ENCODE results near the gene RPH3AL. TPM values are rescaled to one million over a fixed set of nuclear protein-coding genes. Genes with fewer than 3 reads are reported as not detected.

Gene RPH3AL
- total RNA-seq, 1 donor, result 2.9 TPM

DNA sequence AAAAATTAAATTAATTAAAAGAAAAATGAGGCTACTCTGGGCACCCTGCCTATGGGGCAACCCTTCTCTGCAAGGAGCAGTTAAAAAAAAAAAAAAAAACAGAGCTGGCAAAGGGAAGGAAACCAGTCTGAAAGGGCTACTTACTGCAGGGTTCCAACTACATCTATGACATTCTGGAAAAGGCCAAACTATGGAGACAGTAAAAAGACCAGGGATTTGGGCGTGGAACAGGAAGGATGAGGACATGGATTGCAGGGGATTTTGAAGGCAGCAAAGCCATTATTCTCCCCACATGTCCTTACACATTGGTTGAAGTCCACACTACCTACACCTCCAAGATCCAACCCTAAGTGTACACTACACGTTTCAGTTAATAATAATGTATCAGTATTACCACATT lies 4.6 kb downstream of the RPH3AL start:
- TF ChIP-seq, protein P1, sequence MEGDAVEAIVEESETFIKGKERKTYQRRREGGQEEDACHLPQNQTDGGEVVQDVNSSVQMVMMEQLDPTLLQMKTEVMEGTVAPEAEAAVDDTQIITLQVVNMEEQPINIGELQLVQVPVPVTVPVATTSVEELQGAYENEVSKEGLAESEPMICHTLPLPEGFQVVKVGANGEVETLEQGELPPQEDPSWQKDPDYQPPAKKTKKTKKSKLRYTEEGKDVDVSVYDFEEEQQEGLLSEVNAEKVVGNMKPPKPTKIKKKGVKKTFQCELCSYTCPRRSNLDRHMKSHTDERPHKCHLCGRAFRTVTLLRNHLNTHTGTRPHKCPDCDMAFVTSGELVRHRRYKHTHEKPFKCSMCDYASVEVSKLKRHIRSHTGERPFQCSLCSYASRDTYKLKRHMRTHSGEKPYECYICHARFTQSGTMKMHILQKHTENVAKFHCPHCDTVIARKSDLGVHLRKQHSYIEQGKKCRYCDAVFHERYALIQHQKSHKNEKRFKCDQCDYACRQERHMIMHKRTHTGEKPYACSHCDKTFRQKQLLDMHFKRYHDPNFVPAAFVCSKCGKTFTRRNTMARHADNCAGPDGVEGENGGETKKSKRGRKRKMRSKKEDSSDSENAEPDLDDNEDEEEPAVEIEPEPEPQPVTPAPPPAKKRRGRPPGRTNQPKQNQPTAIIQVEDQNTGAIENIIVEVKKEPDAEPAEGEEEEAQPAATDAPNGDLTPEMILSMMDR (IDR thresholded peaks at IDR 0.05; ENCODE audit: extremely low read depth, low read depth, low read length), result no peak
- Histone ChIP-seq H3K79me2 (ENCODE audit: insufficient read depth, low read length) (no peaks in the 10 kb centered on the region), H3K36me3 (ENCODE audit: insufficient read depth, low read length) (no peaks in the 10 kb centered on the region), H3K4me2 (ENCODE audit: insufficient read depth, low read length) (no peak overlapping the region), H3K4me1 (ENCODE audit: insufficient read depth, low read length) (peaks cover 7% of the 10 kb centered on the region), H3K9me3 (ENCODE audit: low read depth, low read length) (no peaks in the 10 kb centered on the region), H4K20me1 (ENCODE audit: insufficient read depth, low read length) (no peaks in the 10 kb centered on the region), H3K4me3 (ENCODE audit: insufficient read depth, low read length) (no peak overlapping the region), H3K27me3 (ENCODE audit: insufficient read depth, low read length) (no peaks in the 10 kb centered on the region), H3K27ac (ENCODE audit: low read depth, low read length) (no peak overlapping the region), H2AFZ (ENCODE audit: low read length) (no peak overlapping the region)
- DNase-seq (ENCODE audit: insufficient read length, low spot score, missing footprints), result no peak

DNA sequence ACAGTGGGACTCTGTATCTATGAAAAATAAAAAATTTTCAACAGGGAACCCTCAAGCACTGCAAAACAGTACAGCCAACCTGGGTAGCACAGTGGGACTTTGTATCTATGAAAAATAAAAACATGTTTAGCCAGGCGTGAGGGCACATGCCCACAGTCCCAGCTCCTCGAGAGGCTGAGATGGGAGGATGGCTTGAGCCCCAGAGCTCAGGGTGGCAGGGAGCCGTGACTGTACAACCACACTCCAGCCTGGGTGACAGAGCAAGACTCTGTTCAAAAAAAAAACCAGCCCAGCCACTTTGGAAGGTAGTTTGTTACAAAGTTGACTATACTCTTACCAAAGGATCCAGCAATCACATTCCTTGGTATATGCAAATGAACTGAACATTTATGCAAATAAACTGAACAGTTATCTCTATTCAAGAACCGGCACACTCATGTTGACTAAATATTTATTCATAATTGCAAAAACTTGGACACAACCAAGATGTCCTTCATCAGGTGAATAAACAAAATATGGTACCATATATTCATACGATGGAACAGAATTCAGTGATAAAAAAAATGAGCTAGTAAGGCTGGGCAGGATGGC lies 5.2 kb downstream of the RPH3AL start:
- peaks cover 7% of the 10 kb centered on the region for H3K4me1 ChIP-seq (ENCODE audit: insufficient read depth, low read length)
- no peaks in the 10 kb centered on the region for H3K9me3 ChIP-seq (ENCODE audit: low read depth, low read length)
- DNase-seq (ENCODE audit: insufficient read length, low spot score, missing footprints), result peak; percentile 8
- no peak overlapping the region for H3K27ac ChIP-seq (ENCODE audit: low read depth, low read length)
- no peaks in the 10 kb centered on the region for H3K36me3 ChIP-seq (ENCODE audit: insufficient read depth, low read length)
- H3K79me2 ChIP-seq (ENCODE audit: insufficient read depth, low read length), result no peaks in the 10 kb centered on the region
- H2AFZ ChIP-seq (ENCODE audit: low read length), result no peak overlapping the region
- no peak overlapping the region for H3K4me2 ChIP-seq (ENCODE audit: insufficient read depth, low read length)
- H4K20me1 ChIP-seq (ENCODE audit: insufficient read depth, low read length), result no peaks in the 10 kb centered on the region
- TF ChIP-seq, protein P1 (IDR thresholded peaks at IDR 0.05; ENCODE audit: extremely low read depth, low read depth, low read length), result no peak
- no peak overlapping the region for H3K4me3 ChIP-seq (ENCODE audit: insufficient read depth, low read length)
- no peaks in the 10 kb centered on the region for H3K27me3 ChIP-seq (ENCODE audit: insufficient read depth, low read length)

DNA sequence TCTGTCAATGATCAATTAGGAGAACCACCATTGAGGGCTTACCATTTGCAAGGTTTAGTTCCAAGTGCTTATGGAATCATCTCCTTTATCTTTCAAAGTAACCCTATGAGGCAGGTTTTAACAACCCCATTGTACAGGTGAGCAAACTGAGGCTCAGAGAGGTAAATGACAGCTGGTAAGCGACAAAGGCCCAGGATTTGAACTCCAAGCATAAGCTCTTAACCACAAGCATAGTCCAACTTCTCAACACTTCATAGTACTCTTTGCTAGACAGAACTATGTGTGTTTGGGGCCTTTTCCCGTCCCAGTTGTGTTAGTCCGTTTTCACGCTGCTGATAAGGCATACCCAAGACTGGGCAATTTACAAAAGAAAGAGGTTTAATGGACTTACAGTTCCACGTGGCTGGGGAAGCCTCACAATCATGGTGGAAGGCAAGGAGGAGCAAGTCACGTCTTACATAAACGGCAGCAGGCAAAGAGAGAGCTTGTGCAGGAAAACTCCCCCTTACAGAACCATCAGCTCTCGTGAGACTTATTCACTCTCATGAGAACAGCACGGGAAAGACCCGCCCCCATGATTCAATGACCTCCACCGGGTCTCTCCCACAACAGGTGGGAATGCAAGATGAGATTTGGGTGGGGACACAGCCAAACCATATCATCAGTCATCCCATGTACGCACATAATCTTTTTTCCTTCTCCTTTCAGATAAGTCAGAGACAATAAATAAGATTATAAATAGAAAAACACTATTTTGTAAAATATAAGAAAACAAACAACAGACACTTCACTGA lies 6.4 kb downstream of the RPH3AL start:
- H3K36me3 ChIP-seq (ENCODE audit: insufficient read depth, low read length), result no peaks in the 10 kb centered on the region
- no peak overlapping the region for H3K27ac ChIP-seq (ENCODE audit: low read depth, low read length)
- peak; percentile 60 for DNase-seq (ENCODE audit: insufficient read length, low spot score, missing footprints)
- peaks cover 7% of the 10 kb centered on the region for H3K4me1 ChIP-seq (ENCODE audit: insufficient read depth, low read length)
- H4K20me1 ChIP-seq (ENCODE audit: insufficient read depth, low read length), result no peaks in the 10 kb centered on the region
- no peak overlapping the region for H2AFZ ChIP-seq (ENCODE audit: low read length)
- no peaks in the 10 kb centered on the region for H3K79me2 ChIP-seq (ENCODE audit: insufficient read depth, low read length)
- no peaks in the 10 kb centered on the region for H3K9me3 ChIP-seq (ENCODE audit: low read depth, low read length)
- TF ChIP-seq, protein P1 (IDR thresholded peaks at IDR 0.05; ENCODE audit: extremely low read depth, low read depth, low read length), result no peak
- no peaks in the 10 kb centered on the region for H3K27me3 ChIP-seq (ENCODE audit: insufficient read depth, low read length)
- no peak overlapping the region for H3K4me2 ChIP-seq (ENCODE audit: insufficient read depth, low read length)
- H3K4me3 ChIP-seq (ENCODE audit: insufficient read depth, low read length), result no peak overlapping the region

DNA sequence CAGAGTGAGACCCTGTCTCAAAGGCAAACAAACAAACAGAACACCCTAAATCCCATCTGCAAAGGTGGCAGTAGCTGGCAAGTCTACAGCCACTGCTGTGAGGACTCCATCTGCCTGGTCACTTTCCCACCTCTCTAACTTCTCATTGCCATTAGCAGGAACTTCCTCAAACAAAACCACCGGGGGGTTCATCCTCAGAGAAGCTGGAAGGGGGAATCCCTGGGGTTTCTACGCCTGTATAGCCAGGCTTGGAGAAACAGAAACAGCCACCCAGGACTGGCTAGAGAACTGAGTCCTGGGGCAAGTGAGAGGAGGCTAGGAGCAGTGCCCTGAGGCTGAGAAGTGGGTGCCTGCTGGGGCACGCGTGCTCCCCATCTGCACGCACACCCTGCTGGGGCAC lies 7.3 kb downstream of the RPH3AL start:
- Histone ChIP-seq H2AFZ (ENCODE audit: low read length) (no peak overlapping the region), H4K20me1 (ENCODE audit: insufficient read depth, low read length) (no peaks in the 10 kb centered on the region), H3K9me3 (ENCODE audit: low read depth, low read length) (no peaks in the 10 kb centered on the region)

More for the DNA sequence above, 7.3 kb downstream of the RPH3AL start:
- Histone ChIP-seq H3K79me2 (ENCODE audit: insufficient read depth, low read length) (no peaks in the 10 kb centered on the region), H3K4me2 (ENCODE audit: insufficient read depth, low read length) (no peak overlapping the region), H3K4me1 (ENCODE audit: insufficient read depth, low read length) (peaks cover under 1% of the 10 kb centered on the region), H3K27ac (ENCODE audit: low read depth, low read length) (no peak overlapping the region), H3K27me3 (ENCODE audit: insufficient read depth, low read length) (no peaks in the 10 kb centered on the region), H3K36me3 (ENCODE audit: insufficient read depth, low read length) (no peaks in the 10 kb centered on the region), H3K4me3 (ENCODE audit: insufficient read depth, low read length) (no peak overlapping the region)
- DNase-seq (ENCODE audit: insufficient read length, low spot score, missing footprints), result no peak
- TF ChIP-seq, protein P1 (IDR thresholded peaks at IDR 0.05; ENCODE audit: extremely low read depth, low read depth, low read length), result no peak

Measured in osteoblast (primary cell).